Smooth muscle cell (in vitro differentiated cells): ENCODE results near the gene PDE11A. TPM values are rescaled to one million over a fixed set of nuclear protein-coding genes. Genes with fewer than 3 reads are reported as not detected.
"Not testable (repeated sequence)": the region's sequence is repeated elsewhere in the genome, so short reads cannot be mapped to it uniquely, and the experiment has no call there.

Experiments
- DNase-seq: peaks from one replicate; lab custom pipeline; 2025; ENCODE audit not compliant: unreplicated experiment; lab: John Stamatoyannopoulos, UW
- H2AFZ ChIP-seq: fragments of 200-600 bp; sonication (generic); 2 replicates; pipeline ENCODE4 v1.6.0; 2016; ENCODE audit warnings: antibody characterized with exemption, low read depth, mild to moderate bottlenecking
- H3F3A ChIP-seq: fragments of 200-600 bp; sonication (generic); 2 replicates; pipeline ENCODE4 v1.6.0; 2017; ENCODE audit warnings: antibody characterized with exemption, low read depth
- H3K27ac ChIP-seq: fragments of 200-600 bp; sonication (generic); 2 replicates; pipeline ENCODE4 v1.5.1; 2016; ENCODE audit warnings: low read depth, mild to moderate bottlenecking
- H3K27me3 ChIP-seq: fragments of 200-600 bp; sonication (generic); 2 replicates; pipeline ENCODE4 v1.6.1; 2016; ENCODE audit warnings: low read depth, mild to moderate bottlenecking
- H3K36me3 ChIP-seq: fragments of 200-600 bp; sonication (generic); 2 replicates; pipeline ENCODE4 v1.5.1; 2016; ENCODE audit warnings: low read depth
- H3K4me1 ChIP-seq: fragments of 200-600 bp; sonication (generic); 2 replicates; pipeline ENCODE4 v1.5.1; 2016; ENCODE audit warnings: low read depth
- H3K4me2 ChIP-seq: fragments of 200-600 bp; sonication (generic); 2 replicates; pipeline ENCODE4 v1.6.0; 2016; ENCODE audit warnings: mild to moderate bottlenecking
- H3K4me3 ChIP-seq: fragments of 200-600 bp; sonication (generic); 2 replicates; pipeline ENCODE4 v1.5.1; 2016; ENCODE audit warnings: mild to moderate bottlenecking
- H3K79me2 ChIP-seq: fragments of 200-600 bp; sonication (generic); 2 replicates; pipeline ENCODE4 v1.6.0; 2016; ENCODE audit warnings: low read depth, mild to moderate bottlenecking
- H3K9ac ChIP-seq: fragments of 200-600 bp; sonication (generic); 2 replicates; pipeline ENCODE4 v1.6.0; 2016; ENCODE audit warnings: low read depth
- H3K9me3 ChIP-seq: fragments of 200-600 bp; sonication (generic); replicated peaks from 2 replicates; pipeline ENCODE4 v1.5.1; 2016; ENCODE audit warnings: low read depth
- H4K20me1 ChIP-seq: fragments of 200-600 bp; sonication (generic); 2 replicates; pipeline ENCODE4 v1.6.0; 2016; ENCODE audit warnings: low read depth
- WGBS: methylation state at CpG from one replicate; pipeline ENCODE4 v1.1.7; 2016; ENCODE audit warnings: low lambda C conversion rate; 5-methylcytosine and 5-hydroxymethylcytosine counted together
- polyA plus RNA-seq: library from polyadenylated mRNA; unstranded; fragments of >200 nt; fragmentation: Nextera tagmentation; extraction: Ambion mirVana; gene quantifications from 2 replicates; pipeline ENCODE4 v1.2.1, GENCODE V29; 2016
- total RNA-seq: library from RNA; depleted of rRNA; stranded (reverse); fragments of >200 nt; gene quantifications from 2 replicates; pipeline ENCODE4 v1.2.3, GENCODE V29; 2014
- TF ChIP-seq, protein P1 (sequence below): fragments of 200-600 bp; sonication (generic); IDR thresholded peaks from 2 replicates; pipeline ENCODE4 v1.5.1; 2017; ENCODE audit warnings: borderline replicate concordance, mild to moderate bottlenecking, antibody characterized with exemption; ENCODE audit not compliant: insufficient read depth, poor library complexity, severe bottlenecking

PDE11A gene
- total and polyA plus RNA-seq, 2 experiments from 2014 or later = under 0.01 TPM; not detected in 1

DNA sequence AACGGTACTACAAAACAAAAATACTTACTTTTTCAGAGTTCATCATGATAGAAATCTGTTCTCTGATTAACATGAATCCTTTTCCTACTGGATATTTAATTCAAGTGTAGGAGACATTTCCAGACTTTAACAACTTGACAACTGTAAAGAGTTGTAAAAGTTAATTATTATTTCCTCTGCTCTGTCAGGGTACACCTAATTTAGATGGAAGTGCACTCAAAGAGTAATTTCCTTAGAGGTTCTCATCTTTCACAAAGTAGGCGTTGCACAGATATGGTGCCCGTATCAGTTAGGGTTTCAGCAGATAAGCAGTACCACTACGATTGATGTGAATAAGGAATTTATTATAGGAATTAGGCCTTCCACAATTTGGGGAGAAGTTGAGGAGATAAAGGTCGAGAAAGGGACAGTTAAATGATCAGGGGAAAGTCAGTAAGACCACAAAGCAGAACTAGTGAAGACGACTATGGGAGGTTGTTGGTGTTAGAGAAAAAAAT, 16.2 kb upstream of the PDE11A start:
- no peaks in the 10 kb centered on the region for H4K20me1 ChIP-seq
- 76% methylated on average over 6 of the region's 6 CpGs for WGBS
- no peaks in the 10 kb centered on the region for H3K9me3 ChIP-seq
- no peaks in the 10 kb centered on the region for H3K4me1 ChIP-seq
- no peak overlapping the region for H3K9ac ChIP-seq
- no peaks in the 10 kb centered on the region for H3K79me2 ChIP-seq
- TF ChIP-seq, protein P1, sequence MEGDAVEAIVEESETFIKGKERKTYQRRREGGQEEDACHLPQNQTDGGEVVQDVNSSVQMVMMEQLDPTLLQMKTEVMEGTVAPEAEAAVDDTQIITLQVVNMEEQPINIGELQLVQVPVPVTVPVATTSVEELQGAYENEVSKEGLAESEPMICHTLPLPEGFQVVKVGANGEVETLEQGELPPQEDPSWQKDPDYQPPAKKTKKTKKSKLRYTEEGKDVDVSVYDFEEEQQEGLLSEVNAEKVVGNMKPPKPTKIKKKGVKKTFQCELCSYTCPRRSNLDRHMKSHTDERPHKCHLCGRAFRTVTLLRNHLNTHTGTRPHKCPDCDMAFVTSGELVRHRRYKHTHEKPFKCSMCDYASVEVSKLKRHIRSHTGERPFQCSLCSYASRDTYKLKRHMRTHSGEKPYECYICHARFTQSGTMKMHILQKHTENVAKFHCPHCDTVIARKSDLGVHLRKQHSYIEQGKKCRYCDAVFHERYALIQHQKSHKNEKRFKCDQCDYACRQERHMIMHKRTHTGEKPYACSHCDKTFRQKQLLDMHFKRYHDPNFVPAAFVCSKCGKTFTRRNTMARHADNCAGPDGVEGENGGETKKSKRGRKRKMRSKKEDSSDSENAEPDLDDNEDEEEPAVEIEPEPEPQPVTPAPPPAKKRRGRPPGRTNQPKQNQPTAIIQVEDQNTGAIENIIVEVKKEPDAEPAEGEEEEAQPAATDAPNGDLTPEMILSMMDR = no peak
- H3K4me2 ChIP-seq = no peak overlapping the region
- H3F3A ChIP-seq = no peaks in the 10 kb centered on the region
- H3K27ac ChIP-seq = no peak overlapping the region
- no peaks in the 10 kb centered on the region for H3K36me3 ChIP-seq
- H2AFZ ChIP-seq = no peak overlapping the region
- H3K4me3 ChIP-seq = no peak overlapping the region
- DNase-seq = no peak
- H3K27me3 ChIP-seq = no peaks in the 10 kb centered on the region

DNA sequence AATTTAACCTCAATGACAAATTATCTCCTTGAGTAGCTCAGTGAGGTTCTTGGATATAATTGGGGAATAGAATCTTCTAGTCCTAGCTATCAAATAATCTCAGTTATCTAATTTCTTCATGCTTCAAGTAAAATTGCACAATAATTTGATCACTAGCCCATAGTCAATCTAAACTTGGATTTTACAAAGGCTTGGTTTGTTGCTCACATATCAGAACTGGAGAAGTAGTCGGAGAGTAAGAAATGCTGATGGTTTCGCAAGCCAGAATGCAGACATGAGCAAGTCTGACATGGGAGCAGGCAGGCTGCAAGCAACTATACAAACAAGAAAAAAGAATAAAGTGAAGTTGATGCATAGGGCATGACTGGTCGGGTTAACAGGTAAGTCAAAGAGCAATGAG, 11.7 kb upstream of the PDE11A start:
- Histone ChIP-seq H3K27me3 (no peaks in the 10 kb centered on the region), H3K4me2 (no peak overlapping the region), H3K36me3 (no peaks in the 10 kb centered on the region), H3F3A (no peaks in the 10 kb centered on the region), H4K20me1 (no peaks in the 10 kb centered on the region), H2AFZ (no peak overlapping the region), H3K9ac (no peak overlapping the region), H3K4me1 (no peaks in the 10 kb centered on the region), H3K4me3 (no peak overlapping the region), H3K79me2 (no peaks in the 10 kb centered on the region), H3K9me3 (no peaks in the 10 kb centered on the region), H3K27ac (no peak overlapping the region)
- 87% methylated on average over 3 of the region's 3 CpGs for WGBS
- TF ChIP-seq, protein P1 = no peak
- no peak for DNase-seq

DNA sequence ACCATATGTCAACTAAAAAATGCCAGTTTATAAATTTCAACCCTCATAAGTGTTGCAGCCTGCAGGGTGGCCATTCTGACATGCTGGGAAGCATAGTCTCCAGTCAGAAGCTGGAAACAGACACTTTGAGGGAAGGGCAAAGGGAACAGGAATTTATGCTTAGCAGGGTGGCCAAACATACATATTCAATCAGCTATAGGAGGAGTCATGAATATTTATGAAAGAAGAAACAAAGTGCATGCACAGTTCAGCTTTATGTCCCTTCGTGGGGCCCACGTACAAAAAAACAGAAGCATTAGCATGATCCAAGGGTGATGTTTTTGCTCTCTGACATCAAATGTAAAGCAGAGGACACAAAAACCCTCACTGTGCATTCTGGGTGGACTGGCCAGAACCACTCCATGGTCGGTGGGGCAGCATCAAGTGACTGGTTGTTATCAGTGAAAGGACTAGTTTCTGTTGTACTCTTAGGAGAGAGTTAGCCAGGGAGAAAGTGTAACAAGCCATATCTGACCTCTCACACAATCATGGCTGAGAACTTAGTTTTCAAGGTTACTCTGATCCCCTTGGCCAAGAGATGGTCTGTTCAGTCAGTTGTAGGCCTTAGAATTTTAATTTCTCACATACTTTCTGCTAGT, 9.9 kb upstream of the PDE11A start:
- Histone ChIP-seq H3K9me3 (no peaks in the 10 kb centered on the region), H3K4me2 (no peak overlapping the region), H3K4me3 (no peak overlapping the region), H3K27ac (no peak overlapping the region), H3K9ac (no peak overlapping the region), H3K4me1 (no peaks in the 10 kb centered on the region), H3K36me3 (no peaks in the 10 kb centered on the region), H3K79me2 (no peaks in the 10 kb centered on the region), H3F3A (no peaks in the 10 kb centered on the region), H2AFZ (no peak overlapping the region), H3K27me3 (no peaks in the 10 kb centered on the region), H4K20me1 (no peaks in the 10 kb centered on the region)
- no peak for DNase-seq
- TF ChIP-seq, protein P1 = no peak
- WGBS = 82% methylated on average over 3 of the region's 3 CpGs

DNA sequence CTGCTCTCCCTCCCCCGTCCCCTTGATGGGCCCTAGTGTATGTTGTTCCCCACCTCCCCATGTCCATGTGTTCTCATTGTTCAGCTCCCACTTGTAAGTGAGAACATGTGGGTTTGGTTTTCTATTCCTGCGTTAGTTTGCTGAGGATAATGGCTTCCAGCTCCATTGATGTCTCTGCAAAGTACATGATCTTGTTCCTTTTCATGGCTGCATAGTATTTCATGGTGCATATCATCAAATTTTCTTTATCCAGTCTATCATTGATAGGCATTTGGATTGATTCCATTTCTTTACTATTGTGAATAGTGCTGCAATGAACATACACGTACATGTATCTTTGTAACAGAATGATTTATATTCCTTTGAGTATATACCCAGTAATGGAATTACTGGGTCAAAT, 6.7 kb upstream of the PDE11A start:
- not testable (repeated sequence) for H3K27ac ChIP-seq, H3K79me2 ChIP-seq, DNase-seq, H3K4me3 ChIP-seq, H3K9me3 ChIP-seq, H2AFZ ChIP-seq, H3F3A ChIP-seq, H3K4me2 ChIP-seq, H4K20me1 ChIP-seq, H3K4me1 ChIP-seq, H3K36me3 ChIP-seq, H3K9ac ChIP-seq, H3K27me3 ChIP-seq
- 86% methylated on average over 3 of the region's 3 CpGs for WGBS
